HL-60 (cell line): Measurements from ENCODE around the gene FBXL17.

Experiments
- CTCF ChIP-seq: IDR thresholded peaks from one replicate; pipeline ENCODE4 v1.5.1; 2011; ENCODE audit warnings: low read length, control low read depth, inconsistent platforms; ENCODE audit not compliant: insufficient read depth
- POLR2AphosphoS5 ChIP-seq: IDR thresholded peaks from 2 replicates; pipeline ENCODE4 v1.6.1; 2012; ENCODE audit warnings: low read depth
- REST ChIP-seq: IDR thresholded peaks from 2 replicates; pipeline ENCODE4 v1.6.1; 2012; ENCODE audit warnings: low read depth; ENCODE audit not compliant: insufficient replicate concordance

- no peak for TF ChIP-seq REST
- no peak for TF ChIP-seq CTCF
- TF ChIP-seq POLR2AphosphoS5, result no peak
Observed at GRCh38 chr5:108028883-108029282, 353.0 kb downstream of the FBXL17 start.
